Mammary epithelial cell (primary cell): ENCODE results near the gene TIMM9.

Source experiments
- EZH2 ChIP-seq: IDR thresholded peaks from 2 replicates; pipeline ENCODE4 v1.6.1; 2012; ENCODE audit warnings: low read length, inconsistent platforms, borderline replicate concordance
- TF ChIP-seq, protein P1 (sequence below), 2 donors: IDR thresholded peaks in 1 of 2; conservative IDR thresholded peaks in 1 of 2; 2 replicates each; pipeline ENCODE4 v1.5.1; 2011 to 2012; ENCODE audit warnings: inconsistent platforms in 2 of 2, low read length in 2 of 2, mild to moderate bottlenecking in 2 of 2, control low read depth in 1 of 2, low read depth in 1 of 2; ENCODE audit not compliant: insufficient read depth in 1 of 2; ENCODE audit errors: extremely low read depth in 1 of 2

DNA sequence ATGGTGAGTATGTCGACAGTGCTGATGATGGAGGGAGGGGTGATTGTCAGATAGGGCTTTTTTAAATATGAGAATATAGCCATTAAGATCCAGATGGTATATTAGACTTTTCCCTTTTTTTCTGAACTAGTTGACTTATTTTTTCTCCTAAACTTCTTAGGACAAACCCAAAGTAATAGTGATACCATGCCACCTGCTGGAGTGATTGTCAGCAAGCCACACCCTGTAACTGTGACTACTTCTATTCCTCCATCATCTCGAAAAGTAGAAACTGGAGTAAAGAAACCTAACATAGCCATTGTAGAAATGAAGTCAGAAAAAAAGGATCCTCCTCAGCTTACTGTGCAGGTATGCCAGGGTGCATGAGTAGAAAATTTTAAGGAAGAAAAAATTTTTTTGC lies 40.2 kb upstream of the TIMM9 start:
- TF ChIP-seq, protein P1, sequence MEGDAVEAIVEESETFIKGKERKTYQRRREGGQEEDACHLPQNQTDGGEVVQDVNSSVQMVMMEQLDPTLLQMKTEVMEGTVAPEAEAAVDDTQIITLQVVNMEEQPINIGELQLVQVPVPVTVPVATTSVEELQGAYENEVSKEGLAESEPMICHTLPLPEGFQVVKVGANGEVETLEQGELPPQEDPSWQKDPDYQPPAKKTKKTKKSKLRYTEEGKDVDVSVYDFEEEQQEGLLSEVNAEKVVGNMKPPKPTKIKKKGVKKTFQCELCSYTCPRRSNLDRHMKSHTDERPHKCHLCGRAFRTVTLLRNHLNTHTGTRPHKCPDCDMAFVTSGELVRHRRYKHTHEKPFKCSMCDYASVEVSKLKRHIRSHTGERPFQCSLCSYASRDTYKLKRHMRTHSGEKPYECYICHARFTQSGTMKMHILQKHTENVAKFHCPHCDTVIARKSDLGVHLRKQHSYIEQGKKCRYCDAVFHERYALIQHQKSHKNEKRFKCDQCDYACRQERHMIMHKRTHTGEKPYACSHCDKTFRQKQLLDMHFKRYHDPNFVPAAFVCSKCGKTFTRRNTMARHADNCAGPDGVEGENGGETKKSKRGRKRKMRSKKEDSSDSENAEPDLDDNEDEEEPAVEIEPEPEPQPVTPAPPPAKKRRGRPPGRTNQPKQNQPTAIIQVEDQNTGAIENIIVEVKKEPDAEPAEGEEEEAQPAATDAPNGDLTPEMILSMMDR (conservative IDR thresholded peaks at IDR 0.05 in 1 of 2, IDR thresholded peaks at IDR 0.05 in 1 of 2; ENCODE audit: extremely low read depth in 1 of 2, insufficient read depth in 1 of 2, low read depth in 1 of 2, low read length in 2 of 2): peak in 1 of 2 donors; percentile 3
- TF ChIP-seq EZH2: no peak
